Neural progenitor cell (in vitro differentiated cells): ENCODE data around the gene FCMR. TPM values are rescaled to one million over a fixed set of nuclear protein-coding genes. Genes with fewer than 3 reads are reported as not detected.

Source experiments
- DNase-seq: peaks from one replicate; pipeline ENCODE4 v3.0.0-alpha.2; 2016; ENCODE audit warnings: low spot score
- H2AFZ ChIP-seq: fragments of 200-600 bp; sonication (generic); replicated peaks from 2 replicates; pipeline ENCODE4 v1.6.1; 2016; ENCODE audit warnings: antibody characterized with exemption
- H3F3A ChIP-seq: fragments of 200-600 bp; sonication (generic); 2 replicates; pipeline ENCODE4 v1.6.1; 2016; ENCODE audit warnings: antibody characterized with exemption, low read depth
- H3K27ac ChIP-seq: fragments of 200-600 bp; sonication (generic); 2 replicates; pipeline ENCODE4 v1.5.1; 2016; ENCODE audit warnings: mild to moderate bottlenecking
- H3K27me3 ChIP-seq: fragments of 200-600 bp; sonication (generic); 2 replicates; pipeline ENCODE4 v1.6.1; 2016; ENCODE audit warnings: mild to moderate bottlenecking, moderate library complexity
- H3K36me3 ChIP-seq: fragments of 200-600 bp; sonication (generic); 2 replicates; pipeline ENCODE4 v1.5.1; 2016
- H3K4me1 ChIP-seq: fragments of 200-600 bp; sonication (generic); 2 replicates; pipeline ENCODE4 v1.6.1; 2016; ENCODE audit warnings: mixed run types
- H3K4me2 ChIP-seq: fragments of 200-600 bp; sonication (generic); 2 replicates; pipeline ENCODE4 v1.6.1; 2016
- H3K4me3 ChIP-seq: fragments of 200-600 bp; sonication (generic); 2 replicates; pipeline ENCODE4 v1.5.1; 2016
- H3K79me2 ChIP-seq: fragments of 200-600 bp; sonication (generic); 2 replicates; pipeline ENCODE4 v1.6.1; 2016; ENCODE audit warnings: low read depth
- H3K9ac ChIP-seq: fragments of 200-600 bp; sonication (generic); 2 replicates; pipeline ENCODE4 v1.6.1; 2016
- H3K9me3 ChIP-seq: fragments of 200-600 bp; sonication (generic); 2 replicates; pipeline ENCODE4 v1.5.1; 2016; ENCODE audit warnings: low read depth
- H4K20me1 ChIP-seq: fragments of 200-600 bp; sonication (generic); 2 replicates; pipeline ENCODE4 v1.6.1; 2016; ENCODE audit warnings: low read depth
- H3K27ac Mint-ChIP-seq: 3 replicates; pipeline ENCODE4 v1.8.0; 2021; ENCODE audit warnings: mixed read lengths
- H3K27me3 Mint-ChIP-seq: 2 replicates; pipeline ENCODE4 v1.8.0; 2022; ENCODE audit warnings: low read depth, mild to moderate bottlenecking, inconsistent platforms, moderate library complexity, mixed read lengths; ENCODE audit not compliant: insufficient read depth
- H3K36me3 Mint-ChIP-seq: 3 replicates; pipeline ENCODE4 v1.8.0; 2021; ENCODE audit warnings: mixed read lengths
- H3K4me1 Mint-ChIP-seq: 3 replicates; pipeline ENCODE4 v1.8.0; 2021; ENCODE audit warnings: mixed read lengths
- H3K4me3 Mint-ChIP-seq: 3 replicates; pipeline ENCODE4 v1.8.0; 2021; ENCODE audit warnings: mild to moderate bottlenecking, moderate library complexity, mixed read lengths
- H3K9me3 Mint-ChIP-seq: 3 replicates; pipeline ENCODE4 v1.8.0; 2020; ENCODE audit warnings: mixed read lengths
- CTCF ChIP-seq: fragments of 200-600 bp; sonication (generic); IDR thresholded peaks from 2 replicates; pipeline ENCODE4 v1.5.1; 2017; ENCODE audit warnings: antibody characterized with exemption, mild to moderate bottlenecking
- EZH2 ChIP-seq: fragments of 200-600 bp; sonication (generic); IDR thresholded peaks from 2 replicates; pipeline ENCODE4 v1.6.1; 2017; ENCODE audit warnings: antibody characterized with exemption, mild to moderate bottlenecking, moderate library complexity
- EZH2phosphoT487 ChIP-seq: fragments of 200-600 bp; sonication (generic); IDR thresholded peaks from 2 replicates; pipeline ENCODE4 v1.6.1; 2017; ENCODE audit warnings: antibody characterized with exemption
- total RNA-seq: library from RNA; depleted of rRNA; stranded (reverse); fragments of >200 nt; gene quantifications from 2 replicates; pipeline ENCODE4 v1.2.3, GENCODE V29; 2015; ENCODE audit warnings: low replicate concordance

The FCMR gene
- total RNA-seq, 1 donor from 2014 or later, result not detected

GRCh38 chr1:206866062-206866461 lies 55.7 kb downstream of the FCMR start:
- no peaks in the 10 kb centered on the region for H3K79me2 ChIP-seq
- no peak overlapping the region for H3K27ac ChIP-seq
- peaks cover 8% of the 10 kb centered on the region for H3K27me3 Mint-ChIP-seq
- no peak for TF ChIP-seq EZH2
- TF ChIP-seq EZH2phosphoT487, result no peak
- TF ChIP-seq CTCF, result no peak
- no peak overlapping the region for H2AFZ ChIP-seq
- no peaks in the 10 kb centered on the region for H3K9me3 ChIP-seq
- no peak for DNase-seq
- H3K4me3 ChIP-seq, result no peak overlapping the region
- no peaks in the 10 kb centered on the region for H3K36me3 Mint-ChIP-seq
- H3K4me2 ChIP-seq, result no peak overlapping the region
- H3K9me3 Mint-ChIP-seq, result no peaks in the 10 kb centered on the region
- H3K27ac Mint-ChIP-seq, result no peak overlapping the region
- no peak overlapping the region for H3K9ac ChIP-seq
- no peak overlapping the region for H3K4me3 Mint-ChIP-seq
- no peaks in the 10 kb centered on the region for H3F3A ChIP-seq
- H3K4me1 ChIP-seq, result no peaks in the 10 kb centered on the region
- H3K4me1 Mint-ChIP-seq, result no peaks in the 10 kb centered on the region
- H3K36me3 ChIP-seq, result no peaks in the 10 kb centered on the region
- H4K20me1 ChIP-seq, result no peaks in the 10 kb centered on the region
- H3K27me3 ChIP-seq, result no peaks in the 10 kb centered on the region

- H3K27me3 Mint-ChIP-seq, result peaks cover 8% of the 10 kb centered on the region
- TF ChIP-seq EZH2phosphoT487 (no peak), EZH2 (no peak), CTCF (peak; percentile 92)
- Histone ChIP-seq H3K4me1 (no peaks in the 10 kb centered on the region), H3K4me2 (no peak within 1 kb of the TSS), H3K9ac (no peak within 1 kb of the TSS), H2AFZ (peak within 1 kb of the TSS; percentile 34), H3F3A (no peaks in the 10 kb centered on the region), H3K4me3 (no peak within 1 kb of the TSS), H4K20me1 (no peaks in the 10 kb centered on the region), H3K27me3 (no peaks in the 10 kb centered on the region), H3K79me2 (no peaks in the 10 kb centered on the region), H3K9me3 (no peaks in the 10 kb centered on the region), H3K36me3 (no peaks in the 10 kb centered on the region), H3K27ac (no peak within 1 kb of the TSS)
- no peak within 1 kb of the TSS for H3K27ac Mint-ChIP-seq
- H3K4me1 Mint-ChIP-seq, result no peaks in the 10 kb centered on the region
- no peaks in the 10 kb centered on the region for H3K36me3 Mint-ChIP-seq
- H3K9me3 Mint-ChIP-seq, result peaks cover 2% of the 10 kb centered on the region
- H3K4me3 Mint-ChIP-seq, result no peak within 1 kb of the TSS
- DNase-seq, result peak; percentile 83
Observed at GRCh38 chr1:206864939-206865671, 56.6 kb downstream of the FCMR start, which contains the start of gene IL20. Gene IL20 (plus strand): TSS chr1:206865623. CDS start chr1:206865853, 230 bp downstream.

- no peak overlapping the region for H3K9ac ChIP-seq
- peaks cover 5% of the 10 kb centered on the region for H3K27me3 Mint-ChIP-seq
Observed at GRCh38 chr1:206863266-206863665, 58.5 kb downstream of the FCMR start.

More at GRCh38 chr1:206863266-206863665, 58.5 kb downstream of the FCMR start:
- no peak overlapping the region for H3K27ac ChIP-seq
- H3K4me2 ChIP-seq, result no peak overlapping the region
- no peaks in the 10 kb centered on the region for H3F3A ChIP-seq
- H3K9me3 Mint-ChIP-seq, result peaks cover 2% of the 10 kb centered on the region
- H4K20me1 ChIP-seq, result no peaks in the 10 kb centered on the region
- H3K36me3 ChIP-seq, result no peaks in the 10 kb centered on the region
- H3K27me3 ChIP-seq, result no peaks in the 10 kb centered on the region
- no peaks in the 10 kb centered on the region for H3K4me1 ChIP-seq
- TF ChIP-seq EZH2phosphoT487 (no peak), EZH2 (no peak), CTCF (no peak)
- no peak overlapping the region for H3K4me3 ChIP-seq
- no peaks in the 10 kb centered on the region for H3K9me3 ChIP-seq
- H3K36me3 Mint-ChIP-seq, result no peaks in the 10 kb centered on the region
- DNase-seq, result no peak
- no peaks in the 10 kb centered on the region for H3K4me1 Mint-ChIP-seq
- peak overlapping the region; percentile 26 for H2AFZ ChIP-seq
- no peak overlapping the region for H3K4me3 Mint-ChIP-seq
- no peak overlapping the region for H3K27ac Mint-ChIP-seq
- no peaks in the 10 kb centered on the region for H3K79me2 ChIP-seq
